Stimulated activated naive CD8-positive, alpha-beta T cell treated with anti-CD3 and anti-CD28 coated beads, Interleukin-15, amount 100 ng/mL, for 72 hours (primary cell): ENCODE measurements around the gene ADAM11.

Experiments used
- ATAC-seq: fragments of 150-1000 bp; cut with Tn5 transposase; 2 replicates; pipeline ENCODE4 v1.10.0; 2021; ENCODE audit warnings: mild to moderate bottlenecking, moderate library complexity
- DNase-seq, 2 donors: peaks; one replicate each; pipeline ENCODE4 v3.0.0; 2021 to 2022
- H3K27ac Mint-ChIP-seq, 2 donors: one replicate each; pipeline ENCODE4 v1.8.0; 2022; ENCODE audit warnings: mild to moderate bottlenecking in 2 of 2, mixed read lengths in 2 of 2, moderate library complexity in 2 of 2
- H3K27me3 Mint-ChIP-seq: one replicate; pipeline ENCODE4 v1.8.0; 2022; ENCODE audit warnings: mixed read lengths
- H3K4me1 Mint-ChIP-seq: one replicate; pipeline ENCODE4 v1.8.0; 2022; ENCODE audit warnings: mild to moderate bottlenecking, mixed read lengths
- H3K4me3 Mint-ChIP-seq, 2 donors: one replicate each; pipeline ENCODE4 v1.8.0; 2022; ENCODE audit warnings: mild to moderate bottlenecking in 2 of 2, mixed read lengths in 2 of 2, moderate library complexity in 1 of 2
- H3K9me3 Mint-ChIP-seq, 2 donors: one replicate each; pipeline ENCODE4 v1.8.0; 2022; ENCODE audit warnings: mixed read lengths in 2 of 2

Gene ADAM11

GRCh38 chr17:44777394-44778348 lies 18.9 kb downstream of the ADAM11 start:
- Mint-ChIP-seq H3K9me3 (no peaks in the 10 kb centered on the region), H3K4me3 (no peak overlapping the region), H3K27ac (no peak overlapping the region), H3K4me1 (peaks cover 39% of the 10 kb centered on the region), H3K27me3 (peaks cover 37% of the 10 kb centered on the region)
- no peak for DNase-seq
- no peak for ATAC-seq

- peak overlapping the region; percentile 77 to 83 for H3K4me3 Mint-ChIP-seq
- ATAC-seq (no peak), DNase-seq (no peak)
- H3K27ac Mint-ChIP-seq, result no peak overlapping the region
- H3K27me3 Mint-ChIP-seq, result peaks cover 30% of the 10 kb centered on the region
- peaks cover 38% of the 10 kb centered on the region for H3K4me1 Mint-ChIP-seq
- H3K9me3 Mint-ChIP-seq, result no peaks in the 10 kb centered on the region
Measured at GRCh38 chr17:44778656-44779210, 19.9 kb downstream of the ADAM11 start.

GRCh38 chr17:44779211-44780025 lies 20.6 kb downstream of the ADAM11 start:
- Mint-ChIP-seq H3K4me3 (peak overlapping the region; percentile 77 to 83), H3K4me1 (peaks cover 34% of the 10 kb centered on the region), H3K27ac (peak overlapping the region in 1 of 2 donors; percentile 82), H3K27me3 (peaks cover 25% of the 10 kb centered on the region), H3K9me3 (no peaks in the 10 kb centered on the region)
- peak; percentile 44 for ATAC-seq
- peak; percentile 83 for DNase-seq

DNA sequence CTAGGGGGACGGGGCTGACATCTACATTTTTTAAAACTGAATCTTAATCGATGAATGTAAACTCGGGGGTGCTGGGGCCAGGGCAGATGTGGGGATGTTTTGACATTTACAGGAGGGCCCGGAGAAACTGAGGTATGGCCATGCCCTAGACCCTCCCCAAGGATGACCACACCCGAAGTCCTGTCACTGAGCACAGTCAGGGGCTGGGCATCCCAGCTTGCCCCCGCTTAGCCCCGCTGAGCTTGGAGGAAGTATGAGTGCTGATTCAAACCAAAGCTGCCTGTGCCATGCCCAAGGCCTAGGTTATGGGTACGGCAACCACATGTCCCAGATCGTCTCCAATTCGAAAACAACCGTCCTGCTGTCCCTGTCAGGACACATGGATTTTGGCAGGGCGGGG lies 21.4 kb downstream of the ADAM11 start:
- ATAC-seq (no peak), DNase-seq (no peak)
- no peak overlapping the region for H3K27ac Mint-ChIP-seq
- no peak overlapping the region for H3K4me3 Mint-ChIP-seq
- peaks cover 25% of the 10 kb centered on the region for H3K27me3 Mint-ChIP-seq
- no peaks in the 10 kb centered on the region for H3K9me3 Mint-ChIP-seq
- peaks cover 26% of the 10 kb centered on the region for H3K4me1 Mint-ChIP-seq

GRCh38 chr17:44780845-44781480 lies 22.2 kb downstream of the ADAM11 start:
- DNase-seq (no peak), ATAC-seq (no peak)
- peaks cover 25% of the 10 kb centered on the region for H3K27me3 Mint-ChIP-seq
- H3K9me3 Mint-ChIP-seq, result no peaks in the 10 kb centered on the region
- no peak overlapping the region for H3K4me3 Mint-ChIP-seq
- H3K4me1 Mint-ChIP-seq, result peaks cover 18% of the 10 kb centered on the region
- H3K27ac Mint-ChIP-seq, result no peak overlapping the region

DNA sequence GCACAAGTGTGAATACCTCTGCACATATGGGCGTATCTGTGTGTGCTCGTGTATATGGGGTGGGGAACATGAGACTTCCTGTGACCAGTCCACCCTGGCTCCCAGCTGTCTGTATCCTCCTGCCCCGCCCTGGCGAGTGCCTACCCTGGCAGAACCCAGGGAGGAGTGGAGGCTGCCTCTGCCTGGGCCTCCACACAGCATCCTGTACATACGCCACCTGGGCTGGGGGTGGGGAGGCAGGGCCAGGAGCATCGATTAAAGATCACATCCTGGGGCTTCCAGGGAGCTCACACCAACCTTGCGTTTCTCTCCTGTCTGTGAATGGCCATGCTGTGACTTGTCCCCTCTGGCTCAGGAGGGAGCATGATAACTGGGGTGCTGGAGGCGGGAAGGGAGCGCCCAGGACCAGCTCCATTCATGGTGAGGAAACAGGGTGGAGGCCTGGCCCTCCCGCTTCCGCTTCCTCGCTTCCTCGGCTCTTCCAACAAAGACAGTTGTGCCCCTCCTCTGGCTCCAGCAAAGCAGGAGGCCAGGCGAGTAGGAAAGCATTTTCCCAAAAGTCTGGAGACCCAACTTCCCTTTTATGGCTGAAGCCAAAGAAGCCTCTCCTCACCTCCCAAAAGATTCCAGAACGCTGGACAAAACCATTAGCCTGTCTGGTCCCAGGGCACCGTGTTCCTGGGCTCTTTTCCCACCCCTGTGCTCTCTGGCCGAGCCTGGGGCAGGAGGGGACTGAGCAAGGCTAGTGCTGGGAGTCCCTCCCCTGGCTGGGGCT lies 22.9 kb downstream of the ADAM11 start:
- DNase-seq, result no peak
- no peaks in the 10 kb centered on the region for H3K9me3 Mint-ChIP-seq
- H3K4me3 Mint-ChIP-seq, result no peak overlapping the region
- no peak overlapping the region for H3K27ac Mint-ChIP-seq
- H3K4me1 Mint-ChIP-seq, result peaks cover 13% of the 10 kb centered on the region
- ATAC-seq, result no peak
- H3K27me3 Mint-ChIP-seq, result peaks cover 21% of the 10 kb centered on the region

DNA sequence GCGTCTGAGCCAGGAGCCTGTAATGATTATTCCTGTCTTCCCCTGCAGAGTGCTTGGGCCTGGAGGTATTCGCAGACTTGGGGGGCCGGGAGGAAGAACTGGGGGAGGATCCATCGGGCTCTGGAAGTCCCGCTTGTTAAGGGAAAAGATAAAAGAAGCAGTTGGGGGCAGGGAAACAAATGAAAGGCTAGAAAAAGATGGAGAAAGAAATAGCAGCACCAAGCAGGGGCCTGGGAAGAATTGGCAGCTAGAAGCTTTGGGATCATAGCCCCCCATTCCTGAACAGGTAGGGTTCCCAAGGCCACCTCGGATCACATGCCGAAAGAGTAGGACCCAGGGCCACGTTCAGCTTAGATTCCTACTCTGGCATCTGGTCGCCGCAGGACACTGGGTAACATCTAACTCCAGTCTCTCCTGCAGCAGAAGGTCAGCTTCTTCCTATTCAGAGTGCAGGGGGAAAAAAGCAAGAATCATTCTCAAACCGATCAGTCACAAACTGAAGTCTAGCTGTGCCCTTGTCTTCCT lies 23.6 kb downstream of the ADAM11 start:
- no peak for ATAC-seq
- Mint-ChIP-seq H3K27ac (no peak overlapping the region), H3K4me3 (no peak overlapping the region), H3K4me1 (peaks cover 13% of the 10 kb centered on the region), H3K9me3 (no peaks in the 10 kb centered on the region), H3K27me3 (peaks cover 14% of the 10 kb centered on the region)
- no peak for DNase-seq

GRCh38 chr17:44785921-44786320 lies 27.1 kb downstream of the ADAM11 start:
- no peak for ATAC-seq
- Mint-ChIP-seq H3K4me1 (no peaks in the 10 kb centered on the region), H3K4me3 (no peak overlapping the region), H3K9me3 (no peaks in the 10 kb centered on the region), H3K27me3 (no peaks in the 10 kb centered on the region), H3K27ac (no peak overlapping the region)
- no peak for DNase-seq

DNA sequence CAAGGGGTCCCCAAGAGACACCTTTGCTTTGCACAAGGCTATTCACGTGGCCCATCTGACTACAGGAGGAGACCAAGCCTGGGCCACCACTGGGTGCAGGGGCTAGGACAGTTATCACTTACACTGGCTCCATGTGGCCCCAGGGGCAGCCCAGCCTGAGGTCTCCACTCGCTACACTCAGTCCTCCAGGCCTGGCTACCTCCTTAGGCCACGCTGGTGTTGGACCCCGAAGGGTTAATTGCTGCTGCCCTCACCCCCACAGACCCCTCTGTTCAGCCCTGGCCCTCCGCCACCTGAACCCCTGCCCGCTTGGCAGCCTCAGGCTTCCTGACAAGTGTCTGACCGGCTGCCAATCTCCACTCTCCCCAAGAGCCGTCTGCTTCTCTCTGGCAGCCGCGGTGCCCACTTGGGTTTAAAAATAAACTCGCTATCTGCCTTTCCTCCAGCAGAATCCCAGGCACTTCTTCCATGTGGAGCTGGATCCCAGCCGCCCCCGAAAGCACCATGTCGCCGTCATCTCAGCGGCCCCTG lies 27.8 kb downstream of the ADAM11 start:
- Mint-ChIP-seq H3K4me3 (no peak overlapping the region), H3K4me1 (no peaks in the 10 kb centered on the region), H3K27ac (no peak overlapping the region), H3K27me3 (no peaks in the 10 kb centered on the region), H3K9me3 (no peaks in the 10 kb centered on the region)
- no peak for ATAC-seq
- no peak for DNase-seq

GRCh38 chr17:44787271-44787940 lies 28.6 kb downstream of the ADAM11 start:
- no peaks in the 10 kb centered on the region for H3K4me1 Mint-ChIP-seq
- DNase-seq, result no peak
- ATAC-seq, result no peak
- H3K4me3 Mint-ChIP-seq, result no peak overlapping the region
- peak overlapping the region in 1 of 2 donors; percentile 29 for H3K27ac Mint-ChIP-seq
- no peaks in the 10 kb centered on the region for H3K27me3 Mint-ChIP-seq
- no peaks in the 10 kb centered on the region for H3K9me3 Mint-ChIP-seq

DNA sequence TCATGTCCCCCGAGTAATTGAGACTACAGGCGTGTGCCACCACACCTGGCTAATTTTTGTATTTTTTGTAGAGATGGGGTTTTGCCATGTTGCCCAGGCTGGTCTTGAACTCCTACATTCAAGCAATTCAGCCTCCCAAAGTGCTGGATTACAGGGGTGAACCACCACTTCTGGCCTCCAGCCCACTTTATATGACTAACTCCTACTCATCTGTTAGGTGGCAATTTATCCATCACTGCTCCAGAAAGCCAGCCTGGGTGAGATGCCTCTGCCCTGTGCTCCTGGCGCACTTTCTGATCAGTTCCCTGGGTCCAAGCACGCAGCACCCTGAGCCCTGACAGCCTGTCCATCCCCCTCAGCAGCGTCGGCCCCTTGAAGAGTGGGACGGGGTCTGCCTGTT lies 29.4 kb downstream of the ADAM11 start:
- Mint-ChIP-seq H3K4me3 (no peak overlapping the region), H3K27ac (no peak overlapping the region), H3K27me3 (no peaks in the 10 kb centered on the region), H3K4me1 (no peaks in the 10 kb centered on the region), H3K9me3 (no peaks in the 10 kb centered on the region)
- no peak for DNase-seq
- ATAC-seq, result no peak

DNA sequence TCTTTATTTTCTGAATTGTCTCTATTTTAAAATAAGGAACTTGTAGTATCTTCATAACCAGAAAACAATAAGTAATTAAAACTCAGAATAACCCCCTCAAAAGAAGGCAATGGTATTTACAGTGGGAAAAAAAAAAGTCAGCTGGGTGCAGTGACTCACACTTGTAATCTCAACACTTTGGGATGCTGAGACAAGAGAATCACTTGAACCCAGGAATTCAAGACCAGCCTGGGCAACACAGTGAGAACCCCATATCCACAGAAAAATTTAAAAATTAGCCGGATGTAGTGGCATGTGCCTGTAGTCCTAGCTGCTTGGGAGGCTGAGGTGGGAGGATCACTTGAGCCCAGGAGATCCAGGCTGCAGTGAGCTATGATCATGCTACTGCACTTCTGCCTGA lies 33.5 kb downstream of the ADAM11 start:
- ATAC-seq (no peak), DNase-seq (no peak)
- Mint-ChIP-seq H3K27me3 (no peaks in the 10 kb centered on the region), H3K4me3 (no peak overlapping the region), H3K27ac (no peak overlapping the region), H3K4me1 (peaks cover 12% of the 10 kb centered on the region), H3K9me3 (no peaks in the 10 kb centered on the region)

DNA sequence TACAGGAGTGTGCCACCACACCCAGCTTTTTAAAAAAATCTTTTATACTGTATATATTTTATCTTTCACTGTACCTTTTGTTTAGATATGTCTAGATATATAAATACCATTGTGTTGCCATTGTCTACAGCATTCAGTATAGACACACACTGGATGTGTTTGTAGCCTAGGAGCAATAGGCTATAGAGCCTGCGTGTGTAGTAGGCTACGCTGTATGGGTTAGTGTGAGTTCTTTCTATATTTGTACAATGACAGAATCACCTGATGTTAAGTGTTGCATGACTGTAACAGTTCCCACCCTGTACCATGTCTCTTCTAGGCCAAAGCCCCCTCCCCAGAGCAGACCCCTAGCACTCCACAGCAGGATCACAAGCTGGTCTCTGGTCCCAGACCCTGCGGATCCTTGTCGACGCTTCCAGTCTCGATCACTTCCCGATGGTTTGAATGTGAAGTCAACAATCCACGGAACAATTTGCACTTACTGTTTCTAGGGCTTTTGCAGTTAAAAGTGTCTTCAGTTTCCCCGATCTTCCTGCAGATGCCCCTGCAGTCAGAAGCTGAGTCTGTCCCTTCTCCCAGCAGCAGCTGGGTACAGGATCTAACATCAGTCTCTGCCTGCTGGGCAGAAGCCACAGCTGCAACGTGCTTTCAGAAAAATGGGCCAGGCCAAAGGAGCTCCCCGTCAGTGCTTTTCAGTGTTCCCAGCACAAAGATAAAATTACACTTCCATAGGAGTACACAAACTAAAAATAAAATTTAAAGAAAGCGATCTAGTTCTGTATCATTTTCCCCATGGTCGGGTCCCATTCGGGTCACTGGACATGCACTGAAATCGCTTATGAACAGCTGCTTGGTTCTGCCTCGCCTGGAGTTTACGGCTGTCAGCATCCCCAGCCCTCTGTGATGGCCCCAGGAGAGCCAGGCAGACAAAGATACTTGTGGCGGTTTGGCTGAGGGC lies 35.4 kb downstream of the ADAM11 start:
- peaks cover 12% of the 10 kb centered on the region for H3K4me1 Mint-ChIP-seq
- H3K4me3 Mint-ChIP-seq, result no peak overlapping the region
- DNase-seq (no peak), ATAC-seq (no peak)
- no peaks in the 10 kb centered on the region for H3K9me3 Mint-ChIP-seq
- no peaks in the 10 kb centered on the region for H3K27me3 Mint-ChIP-seq
- no peak overlapping the region for H3K27ac Mint-ChIP-seq
